SH-SY5Y (cell line): ENCODE results near the gene ALDH1B1.

Experiments
- GATA2 ChIP-seq: IDR thresholded peaks from 2 replicates; pipeline ENCODE4 v1.6.1; 2011; ENCODE audit warnings: mild to moderate bottlenecking, low read depth, low read length
- GATA3 ChIP-seq: IDR thresholded peaks from 2 replicates; pipeline ENCODE4 v1.6.1; 2011; ENCODE audit warnings: low read depth, mild to moderate bottlenecking, low read length, moderate library complexity

GRCh38 chr9:38388283-38389223 is 3.9 kb upstream of the ALDH1B1 start:
- TF ChIP-seq GATA3 = no peak
- no peak for TF ChIP-seq GATA2
